H9 (cell line): ENCODE results near the gene ANO2. TPM values are rescaled to one million over a fixed set of nuclear protein-coding genes. Genes with fewer than 3 reads are reported as not detected.

Source experiments
- DNase-seq: peaks from one replicate; pipeline ENCODE4 v3.0.0-alpha.2; 2017
- H2AFZ ChIP-seq: one replicate; pipeline ENCODE4 v1.6.1; 2013; ENCODE audit warnings: mild to moderate bottlenecking, low read length, control low read depth, moderate library complexity
- H2AK5ac ChIP-seq: 2 replicates; pipeline ENCODE4 v1.6.1; 2013; ENCODE audit warnings: low read length, control low read depth, mixed read lengths; ENCODE audit not compliant: insufficient read length
- H2BK120ac ChIP-seq: one replicate; pipeline ENCODE4 v1.6.1; 2013; ENCODE audit warnings: low read depth, mild to moderate bottlenecking, low read length, control low read depth, inconsistent platforms; ENCODE audit not compliant: poor library complexity, severe bottlenecking
- H2BK12ac ChIP-seq: 2 replicates; pipeline ENCODE4 v1.6.1; 2013; ENCODE audit warnings: low read length, control low read depth, mixed read lengths, low read depth; ENCODE audit not compliant: insufficient read length
- H2BK15ac ChIP-seq: 2 replicates; pipeline ENCODE4 v1.6.1; 2013; ENCODE audit warnings: low read depth, low read length, control low read depth
- H2BK20ac ChIP-seq: one replicate; pipeline ENCODE4 v1.6.1; 2013; ENCODE audit warnings: low read depth, mild to moderate bottlenecking, low read length, control low read depth, inconsistent platforms; ENCODE audit not compliant: poor library complexity, severe bottlenecking
- H2BK5ac ChIP-seq: 2 replicates; pipeline ENCODE4 v1.6.1; 2013; ENCODE audit warnings: low read length, control low read depth, mixed read lengths; ENCODE audit not compliant: insufficient read length
- H3K14ac ChIP-seq: 2 replicates; pipeline ENCODE4 v1.6.1; 2013; ENCODE audit warnings: low read length, control low read depth; ENCODE audit not compliant: insufficient read depth
- H3K18ac ChIP-seq: 2 replicates; pipeline ENCODE4 v1.6.1; 2013; ENCODE audit warnings: low read depth, mild to moderate bottlenecking, mixed read lengths, low read length, control low read depth; ENCODE audit not compliant: insufficient read length
- H3K23ac ChIP-seq: 2 replicates; pipeline ENCODE4 v1.6.1; 2013; ENCODE audit warnings: low read length, control low read depth, mixed read lengths, low read depth; ENCODE audit not compliant: insufficient read length
- H3K23me2 ChIP-seq: 2 replicates; pipeline ENCODE4 v1.6.1; 2013; ENCODE audit warnings: low read depth, mild to moderate bottlenecking, mixed read lengths, low read length, control low read depth; ENCODE audit not compliant: insufficient read length, poor library complexity, severe bottlenecking
- H3K27ac ChIP-seq: 2 replicates; pipeline ENCODE4 v1.5.1; 2013; ENCODE audit warnings: low read length, control low read depth, mixed read lengths, low read depth; ENCODE audit not compliant: insufficient read length
- H3K27me3 ChIP-seq: 2 replicates; pipeline ENCODE4 v1.6.1; 2013; ENCODE audit warnings: low read length, control low read depth, inconsistent platforms; ENCODE audit not compliant: insufficient read depth
- H3K4ac ChIP-seq: 2 replicates; pipeline ENCODE4 v1.6.1; 2013; ENCODE audit warnings: low read depth, mild to moderate bottlenecking, control low read depth, inconsistent platforms, low read length, moderate library complexity
- H3K4me1 ChIP-seq: 2 replicates; pipeline ENCODE4 v1.6.1; 2013; ENCODE audit warnings: low read length, control low read depth, inconsistent platforms; ENCODE audit not compliant: insufficient read depth
- H3K4me2 ChIP-seq: 2 replicates; pipeline ENCODE4 v1.6.1; 2013; ENCODE audit warnings: low read length, control low read depth, mixed read lengths; ENCODE audit not compliant: insufficient read length, insufficient read depth
- H3K56ac ChIP-seq: 2 replicates; pipeline ENCODE4 v1.6.1; 2013; ENCODE audit warnings: low read depth, mild to moderate bottlenecking, mixed read lengths, low read length, control low read depth; ENCODE audit not compliant: insufficient read length
- H3K79me1 ChIP-seq: 2 replicates; pipeline ENCODE4 v1.6.1; 2013; ENCODE audit warnings: low read depth, mild to moderate bottlenecking, moderate library complexity, low read length, control low read depth, inconsistent platforms; ENCODE audit not compliant: insufficient read depth, poor library complexity, severe bottlenecking
- H3K79me2 ChIP-seq: 2 replicates; pipeline ENCODE4 v1.6.1; 2013; ENCODE audit warnings: low read length, control low read depth, inconsistent platforms; ENCODE audit not compliant: insufficient read depth
- H3K9ac ChIP-seq: 2 replicates; pipeline ENCODE4 v1.6.1; 2013; ENCODE audit warnings: low read length, control low read depth, mixed read lengths; ENCODE audit not compliant: insufficient read length; ENCODE audit errors: extremely low read depth
- H3K9me3 ChIP-seq: one replicate; pipeline ENCODE4 v1.6.1; 2013; ENCODE audit warnings: low read depth, low read length, inconsistent platforms; ENCODE audit not compliant: control insufficient read depth
- H3T11ph ChIP-seq: one replicate; pipeline ENCODE4 v1.6.1; 2013; ENCODE audit warnings: mild to moderate bottlenecking, low read length, control low read depth, inconsistent platforms
- H4K20me1 ChIP-seq: one replicate; pipeline ENCODE4 v1.6.1; 2013; ENCODE audit not compliant: control insufficient read depth, insufficient read length, insufficient read depth
- H4K5ac ChIP-seq: 2 replicates; pipeline ENCODE4 v1.6.1; 2013; ENCODE audit warnings: low read depth, mild to moderate bottlenecking, mixed read lengths, low read length, control low read depth; ENCODE audit not compliant: insufficient read length
- H4K8ac ChIP-seq: replicated peaks from 2 replicates; pipeline ENCODE4 v1.6.1; 2013; ENCODE audit warnings: low read length, control low read depth, mixed read lengths, low read depth; ENCODE audit not compliant: insufficient read length
- H4K91ac ChIP-seq: 2 replicates; pipeline ENCODE4 v1.6.1; 2013; ENCODE audit warnings: low read depth, mild to moderate bottlenecking, moderate library complexity, mixed read lengths, low read length, control low read depth; ENCODE audit not compliant: insufficient read length
- H3K27ac Mint-ChIP-seq, 3 experiments: 2 replicates in 2 of 3; 3 replicates in 1 of 3; pipeline ENCODE4 v1.8.0; 2020 to 2021; ENCODE audit warnings: mixed read lengths in 3 of 3, mild to moderate bottlenecking in 1 of 3, moderate library complexity in 1 of 3
- H3K27me3 Mint-ChIP-seq: 2 replicates; pipeline ENCODE4 v1.8.0; 2021; ENCODE audit warnings: low read depth, mild to moderate bottlenecking, moderate library complexity, mixed read lengths
- H3K36me3 Mint-ChIP-seq, 3 experiments: 2 replicates in 2 of 3; 3 replicates in 1 of 3; pipeline ENCODE4 v1.8.0; 2020 to 2021; ENCODE audit warnings: low read depth in 3 of 3, mixed read lengths in 3 of 3; ENCODE audit not compliant: insufficient read depth in 1 of 3
- H3K4me1 Mint-ChIP-seq, 2 experiments: 2 replicates each; pipeline ENCODE4 v1.8.0; 2020; ENCODE audit warnings: mixed read lengths in 2 of 2
- H3K4me3 Mint-ChIP-seq, 2 experiments: 2 replicates in 1 of 2; 3 replicates in 1 of 2; pipeline ENCODE4 v1.8.0; 2020 to 2021; ENCODE audit warnings: mild to moderate bottlenecking in 2 of 2, mixed read lengths in 2 of 2, moderate library complexity in 1 of 2
- H3K9me3 Mint-ChIP-seq, 2 experiments: 2 replicates in 1 of 2; 3 replicates in 1 of 2; pipeline ENCODE4 v1.8.0; 2020; ENCODE audit warnings: mild to moderate bottlenecking in 2 of 2, mixed read lengths in 2 of 2, moderate library complexity in 1 of 2
- CTCF ChIP-seq: fragments of 200-600 bp; sonication (generic); conservative IDR thresholded peaks from 3 replicates; pipeline ENCODE4 v1.8.0; 2021; ENCODE audit warnings: antibody characterized with exemption, mild to moderate bottlenecking
- WGBS: extraction: QIAGEN DNeasy Blood & Tissue Kit; methylation state at CpG from one replicate; pipeline ENCODE4 v1.1.7; 2013; ENCODE audit warnings: missing lambda C conversion rate, low lambda C conversion rate, mixed read lengths; ENCODE audit not compliant: insufficient read length; ENCODE audit errors: extremely low coverage; 5-methylcytosine and 5-hydroxymethylcytosine counted together
- total RNA-seq: library from RNA; stranded (reverse); gene quantifications from 2 replicates; pipeline ENCODE4 v1.2.1, GENCODE V29; 2021

The ANO2 gene
- total RNA-seq, 1 experiment from 2014 or later: 3.8 TPM

- no peak overlapping the region for H3K23ac ChIP-seq
- H4K5ac ChIP-seq: no peak overlapping the region
- no peaks in the 10 kb centered on the region; a peak in 1 of 7 replicates for H3K36me3 Mint-ChIP-seq
- no peaks in the 10 kb centered on the region for H3K79me1 ChIP-seq
- no peak overlapping the region for H3T11ph ChIP-seq
- no peak overlapping the region for H4K8ac ChIP-seq
- H2AFZ ChIP-seq: no peak overlapping the region
- no peak overlapping the region for H2BK15ac ChIP-seq
- H3K14ac ChIP-seq: no peak overlapping the region
- H3K4ac ChIP-seq: no peak overlapping the region
- H3K27me3 ChIP-seq: no peaks in the 10 kb centered on the region
- no CpG with 5 or more reads among the region's 3 CpGs for WGBS
- no peak overlapping the region for H3K27ac ChIP-seq
- H2BK20ac ChIP-seq: no peak overlapping the region
- H3K23me2 ChIP-seq: no peaks in the 10 kb centered on the region
- no peak overlapping the region for H4K91ac ChIP-seq
- DNase-seq: no peak
- H3K4me1 ChIP-seq: no peaks in the 10 kb centered on the region
- no peak overlapping the region for H3K4me3 Mint-ChIP-seq
- no peaks in the 10 kb centered on the region for H3K9me3 ChIP-seq
- TF ChIP-seq CTCF: no peak
- no peaks in the 10 kb centered on the region for H4K20me1 ChIP-seq
- H3K18ac ChIP-seq: no peak overlapping the region
- no peak overlapping the region for H2BK12ac ChIP-seq
- H3K9me3 Mint-ChIP-seq: no peaks in the 10 kb centered on the region; a peak in 2 of 5 replicates
- no peak overlapping the region for H3K56ac ChIP-seq
- H3K4me1 Mint-ChIP-seq: peaks cover 3 to 7% of the 10 kb centered on the region in 2 experiments; a peak in 3 of 4 replicates
- H2BK120ac ChIP-seq: no peak overlapping the region
- peaks cover 2% of the 10 kb centered on the region; the same call in 1 of the 2 replicates for H3K27me3 Mint-ChIP-seq
- no peaks in the 10 kb centered on the region for H3K79me2 ChIP-seq
- no peak overlapping the region for H2BK5ac ChIP-seq
- H3K9ac ChIP-seq: no peak overlapping the region
- H3K27ac Mint-ChIP-seq: no peak overlapping the region
- H2AK5ac ChIP-seq: no peak overlapping the region
- no peak overlapping the region for H3K4me2 ChIP-seq
Observed at GRCh38 chr12:5575987-5576386, 369.1 kb downstream of the ANO2 start.
